Pancreas (tissue), 10 donors: Measurements from ENCODE around the gene GNPTG. TPM values are rescaled to one million over a fixed set of nuclear protein-coding genes. Genes with fewer than 3 reads are reported as not detected.

ENCODE experiments used
- ATAC-seq, 4 donors: fragments of 200-7000 bp; cut with Tn5 transposase; one replicate each; pipeline versions ENCODE4 v1.8.0 to v1.9.1; 2020; ENCODE audit warnings: mild to moderate bottlenecking in 4 of 4, moderate library complexity in 4 of 4
- DNase-seq, 6 donors: peaks; one replicate each; pipeline ENCODE4 v3.0.0-alpha.2; 2020
- FAIRE-seq: peaks from 2 replicates; lab custom pipeline; 2012; peaks lifted over from hg19 to GRCh38; lab: Jason Lieb, UNC
- H3K27ac ChIP-seq, 4 donors: fragments of 200-600 bp; sonication (generic); 1 replicate in 3 of 4; 2 replicates in 1 of 4; pipeline versions ENCODE4 v1.5.0 to v1.8.0; 2020
- H3K27me3 ChIP-seq, 4 donors: fragments of 200-600 bp; one replicate each; pipeline ENCODE4 v1.8.0; 2021
- H3K36me3 ChIP-seq, 3 donors: fragments of 200-600 bp; sonication (generic) in 1 of 3; one replicate each; pipeline versions ENCODE4 v1.5.0 to v1.8.0; 2020 to 2021
- H3K4me1 ChIP-seq, 3 donors: fragments of 200-600 bp; one replicate each; pipeline ENCODE4 v1.8.0; 2021
- H3K4me3 ChIP-seq, 4 donors: fragments of 200-600 bp; sonication (generic) in 2 of 4; one replicate each; pipeline versions ENCODE4 v1.5.0 to v1.8.0; 2020 to 2021
- H3K9me3 ChIP-seq, 4 donors: fragments of 200-600 bp; one replicate each; pipeline ENCODE4 v1.8.0; 2021
- CTCF ChIP-seq, 4 donors: fragments of 200-600 bp; sonication (generic) in 3 of 4; IDR thresholded peaks; one replicate each; pipeline versions ENCODE4 v1.5.0 to v1.8.0; 2021; ENCODE audit warnings: antibody characterized with exemption in 4 of 4
- WGBS, 2 donors: extraction: QIAGEN DNeasy Blood & Tissue Kit; methylation state at CpG; one replicate each; pipeline ENCODE4 v1.1.7; 2013; 5-methylcytosine and 5-hydroxymethylcytosine counted together
- intact Hi-C, 3 donors: fragments of 100-400 bp; cut with DNase I; formaldehyde crosslinking; loops; one replicate each; pipeline versions ENCODE4 v1.11.1 to v1.14.2; 2022
- polyA plus RNA-seq, 2 donors: library from polyadenylated mRNA; stranded (reverse); fragments of 200-250 nt; gene quantifications; one replicate each; pipeline ENCODE4 v1.2.3, GENCODE V29; 2013
- total RNA-seq, 6 donors: library from RNA; stranded (reverse); fragmentation: NEBNext Ultra II Directional in 4 of 6; extraction: Animal tissue kit (Norgen Biotek cat#: 25700) in 4 of 6; gene quantifications; one replicate each; pipeline versions ENCODE4 v1.2.1 to v1.2.4, GENCODE V29; 2021 to 2023
- donor health status: healthy with polysubstance abuse.
- donor health status: DM: no; HTN: no; CAD: no; lungs with moderate emphysema.
- donor health status: DM: no; HTN: no; CAD: no.
- donor health status: control.
- donor health status: control.
- donor health status: Bipolar disorder and iron deficiency.
- donor health status: DM: yes; HTN: yes; CAD: no.
- donor health status: DM: no; HTN: no; CAD: no.
- donor health status: DM: no; HTN: no; CAD: no.
- donor health status: DM: yes; HTN: yes; CAD: no.

GNPTG gene
- total and polyA plus RNA-seq, 8 donors = 28.0 to 75.3 (median 40.9) TPM

GRCh38 chr16:1383556-1383955, 31.8 kb downstream of the GNPTG start:
- no peaks in the 10 kb centered on the region for H3K9me3 ChIP-seq
- ATAC-seq (no peak), DNase-seq (no peak), FAIRE-seq (no peak)
- WGBS, 2 donors = 92 to 95% methylated on average over 18 of the region's 18 CpGs
- intact Hi-C loops = no loop called here
- H3K27ac ChIP-seq = no peak overlapping the region
- TF ChIP-seq CTCF (IDR thresholded peaks at IDR 0.05) = no peak
- peaks cover 0 to 3% (median 0%) of the 10 kb centered on the region in 3 donors for H3K4me1 ChIP-seq
- H3K36me3 ChIP-seq = no peaks in the 10 kb centered on the region
- no peaks in the 10 kb centered on the region for H3K27me3 ChIP-seq
- H3K4me3 ChIP-seq = no peak overlapping the region

GRCh38 chr16:1385232-1385631, 33.5 kb downstream of the GNPTG start:
- TF ChIP-seq CTCF (IDR thresholded peaks at IDR 0.05) = no peak
- intact Hi-C loops = no loop called here
- Histone ChIP-seq H3K36me3 (peaks cover 0 to 11% (median 0%) of the 10 kb centered on the region in 3 donors), H3K9me3 (no peaks in the 10 kb centered on the region), H3K27me3 (no peaks in the 10 kb centered on the region), H3K4me1 (no peaks in the 10 kb centered on the region), H3K4me3 (no peak overlapping the region), H3K27ac (no peak overlapping the region)
- WGBS, 2 donors = 96% methylated on average over 39 of the region's 39 CpGs
- FAIRE-seq (no peak), DNase-seq (no peak), ATAC-seq (no peak)

DNA sequence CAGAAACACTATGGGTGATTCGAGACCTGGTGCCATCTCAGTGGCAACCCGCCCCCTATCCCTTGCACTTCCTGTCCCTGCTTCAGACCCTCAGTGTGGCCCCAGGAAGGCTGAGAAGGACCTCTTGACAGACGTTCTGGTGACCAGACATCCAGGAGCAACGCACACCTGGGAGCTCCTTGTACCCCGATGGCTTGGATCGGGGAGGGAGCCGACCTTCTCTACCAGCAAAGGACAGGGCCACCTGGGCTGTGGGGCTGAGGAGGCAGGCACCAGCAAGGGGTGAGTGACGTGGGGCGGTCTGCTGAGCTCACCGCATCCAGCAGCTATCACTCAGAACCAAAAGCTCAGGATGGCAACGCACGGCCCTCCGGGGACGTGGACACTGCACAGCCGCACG, 35.6 kb downstream of the GNPTG start:
- Histone ChIP-seq H3K4me1 (no peaks in the 10 kb centered on the region), H3K36me3 (peaks cover 0 to 16% (median 0%) of the 10 kb centered on the region in 3 donors), H3K27ac (no peak overlapping the region), H3K4me3 (no peak overlapping the region), H3K9me3 (no peaks in the 10 kb centered on the region), H3K27me3 (no peaks in the 10 kb centered on the region)
- WGBS, 2 donors = 91 to 93% methylated on average over 13 to 16 of the region's 16 CpGs
- no peak for TF ChIP-seq CTCF (IDR thresholded peaks at IDR 0.05)
- ATAC-seq = no peak
- no peak for DNase-seq
- intact Hi-C loops = no loop called here
- no peak for FAIRE-seq

- TF ChIP-seq CTCF (IDR thresholded peaks at IDR 0.05) = no peak
- ATAC-seq = no peak
- intact Hi-C loops = no loop called here
- Histone ChIP-seq H3K36me3 (peaks cover 0 to 27% (median 0%) of the 10 kb centered on the region in 3 donors), H3K27me3 (no peaks in the 10 kb centered on the region), H3K27ac (no peak overlapping the region), H3K4me3 (no peak overlapping the region), H3K9me3 (no peaks in the 10 kb centered on the region), H3K4me1 (no peaks in the 10 kb centered on the region)
- DNase-seq = no peak
- 95% methylated on average over 7 of the region's 7 CpGs for WGBS, 2 donors
- no peak for FAIRE-seq
Observed at GRCh38 chr16:1389762-1390161, 38.0 kb downstream of the GNPTG start.

DNA sequence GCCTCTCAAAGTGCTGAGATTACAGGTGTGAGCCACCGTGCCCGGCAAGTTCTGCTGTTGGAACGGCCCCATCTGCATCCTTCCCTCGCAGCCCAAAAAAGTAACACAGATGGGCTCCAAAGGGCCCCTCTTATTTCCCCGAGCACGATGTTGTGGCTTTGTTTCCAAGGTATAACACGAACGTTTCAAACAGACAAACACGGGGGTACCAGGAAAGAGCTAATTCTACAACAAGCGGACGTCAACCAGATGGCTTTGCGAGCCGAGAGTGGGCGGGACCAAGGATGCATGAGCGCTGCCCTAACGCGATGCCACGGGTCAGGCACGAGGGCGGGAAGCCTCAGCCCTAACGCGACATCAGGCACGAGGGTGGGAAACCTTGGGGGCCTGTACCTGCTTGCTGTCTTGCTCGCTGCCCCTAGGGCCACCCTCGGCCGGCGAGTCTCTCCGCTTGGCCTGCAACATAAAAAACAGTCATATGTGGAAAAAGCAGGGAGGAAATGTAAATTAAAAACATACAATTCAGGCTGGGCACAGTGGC, 38.6 kb downstream of the GNPTG start:
- Histone ChIP-seq H3K4me1 (no peaks in the 10 kb centered on the region), H3K9me3 (no peaks in the 10 kb centered on the region), H3K36me3 (peaks cover 0 to 27% (median 0%) of the 10 kb centered on the region in 3 donors), H3K27me3 (no peaks in the 10 kb centered on the region), H3K27ac (no peak overlapping the region), H3K4me3 (no peak overlapping the region)
- ATAC-seq (no peak), DNase-seq (no peak), FAIRE-seq (no peak)
- intact Hi-C loops = no loop called here
- 87% methylated on average over 28 of the region's 28 CpGs for WGBS, 2 donors
- TF ChIP-seq CTCF (IDR thresholded peaks at IDR 0.05) = no peak
